DMS153 treated with DMSO at 0.1 percent for 48 hours (cell line): ENCODE data around the gene CALHM4.
A peak's percentile ranks its signal among the peaks of the same experiment; 100 is the strongest.

ENCODE experiments used
- DNase-seq: peaks from one replicate; lab custom pipeline; 2025; ENCODE audit not compliant: unreplicated experiment; lab: John Stamatoyannopoulos, UW

Gene CALHM4

GRCh38 chr6:116553451-116553850, at the start of gene CALHM4:
Gene CALHM4 (plus strand): TSS chr6:116553751. CDS start chr6:116553794, 43 bp downstream.
- DNase-seq, result no peak

DNA sequence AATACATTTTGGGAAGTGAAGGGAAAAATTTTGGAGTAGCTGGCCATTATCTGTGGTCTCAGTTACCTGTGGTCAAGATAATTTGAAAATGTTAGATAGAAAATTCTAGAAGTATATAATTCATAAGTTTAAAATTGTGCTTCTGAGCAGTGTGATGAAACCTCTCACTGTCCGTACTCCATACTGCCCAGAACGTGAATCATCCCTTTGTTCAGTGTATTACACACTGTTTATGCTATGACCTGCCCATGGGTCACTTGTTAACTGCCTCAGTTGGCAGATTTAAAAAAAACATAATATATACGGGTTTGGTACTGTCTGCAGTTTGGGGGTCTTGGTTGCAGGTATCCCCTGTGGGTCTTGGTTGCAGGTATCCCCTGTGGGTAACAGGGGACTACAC, 46.2 kb upstream of the CALHM4 start:
- no peak for DNase-seq

GRCh38 chr6:116508527-116508926, 45.0 kb upstream of the CALHM4 start:
- no peak for DNase-seq

- DNase-seq, result no peak
These were observed 42.0 kb upstream of the CALHM4 start, which contains the start of gene CALHM5 for GRCh38 chr6:116511424-116512110. Gene CALHM5 (plus strand): TSS chr6:116511639. CDS start chr6:116511697, 58 bp downstream.

- DNase-seq, result no peak
These were observed 41.4 kb upstream of the CALHM4 start for GRCh38 chr6:116512111-116512559.

- DNase-seq, result no peak
These were observed 40.8 kb upstream of the CALHM4 start for GRCh38 chr6:116512734-116513133.

DNA sequence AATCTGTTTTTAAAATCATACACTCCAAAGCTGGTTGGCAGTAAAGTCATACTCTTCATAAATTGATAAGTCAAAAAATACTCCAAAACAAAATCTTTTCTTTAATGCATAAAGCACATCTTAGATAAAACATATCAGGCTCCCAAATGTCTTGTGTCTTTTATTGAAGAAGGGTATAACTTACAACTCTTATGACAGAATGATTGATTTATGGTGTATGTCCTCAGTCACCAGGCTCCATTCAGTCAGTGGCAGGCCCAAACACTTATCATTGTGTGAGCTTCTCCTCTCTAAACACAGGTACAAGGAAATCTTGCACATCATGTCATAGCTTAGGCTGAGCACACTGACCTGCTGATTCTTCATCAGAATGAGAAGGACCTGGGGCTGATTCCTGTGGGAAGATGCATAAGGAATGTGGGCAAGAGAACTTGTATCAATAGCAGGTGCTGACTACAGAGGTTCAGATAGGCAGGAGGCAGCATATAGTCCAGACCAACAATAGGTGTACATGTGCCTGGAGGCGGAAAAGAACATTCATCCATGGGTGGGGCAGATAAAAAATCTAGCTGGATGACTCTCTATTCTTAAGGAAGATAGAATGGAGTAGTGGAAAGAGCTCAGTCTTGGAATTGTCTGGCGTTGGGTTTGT, 40.2 kb upstream of the CALHM4 start:
- no peak for DNase-seq

DNA sequence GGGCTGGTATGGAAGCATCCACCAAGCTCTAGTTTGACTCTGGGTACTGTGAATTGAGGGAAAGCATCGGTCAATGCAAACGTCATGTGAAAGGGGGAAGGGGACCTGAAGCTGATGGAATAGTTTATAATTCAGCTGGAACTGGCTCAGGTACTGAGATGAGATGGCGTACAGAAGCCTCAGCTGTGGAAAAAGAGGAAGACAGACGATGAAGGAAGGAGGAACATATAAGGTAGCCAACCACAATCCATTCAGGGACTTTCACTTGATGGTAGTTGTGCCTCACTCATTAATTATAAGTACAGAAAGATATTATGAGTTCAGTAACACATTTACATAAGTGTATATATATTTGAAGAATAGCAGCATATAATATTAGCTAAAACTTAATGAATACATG, 39.4 kb upstream of the CALHM4 start:
- no peak for DNase-seq

GRCh38 chr6:116515141-116515540, 38.4 kb upstream of the CALHM4 start:
- no peak for DNase-seq

DNA sequence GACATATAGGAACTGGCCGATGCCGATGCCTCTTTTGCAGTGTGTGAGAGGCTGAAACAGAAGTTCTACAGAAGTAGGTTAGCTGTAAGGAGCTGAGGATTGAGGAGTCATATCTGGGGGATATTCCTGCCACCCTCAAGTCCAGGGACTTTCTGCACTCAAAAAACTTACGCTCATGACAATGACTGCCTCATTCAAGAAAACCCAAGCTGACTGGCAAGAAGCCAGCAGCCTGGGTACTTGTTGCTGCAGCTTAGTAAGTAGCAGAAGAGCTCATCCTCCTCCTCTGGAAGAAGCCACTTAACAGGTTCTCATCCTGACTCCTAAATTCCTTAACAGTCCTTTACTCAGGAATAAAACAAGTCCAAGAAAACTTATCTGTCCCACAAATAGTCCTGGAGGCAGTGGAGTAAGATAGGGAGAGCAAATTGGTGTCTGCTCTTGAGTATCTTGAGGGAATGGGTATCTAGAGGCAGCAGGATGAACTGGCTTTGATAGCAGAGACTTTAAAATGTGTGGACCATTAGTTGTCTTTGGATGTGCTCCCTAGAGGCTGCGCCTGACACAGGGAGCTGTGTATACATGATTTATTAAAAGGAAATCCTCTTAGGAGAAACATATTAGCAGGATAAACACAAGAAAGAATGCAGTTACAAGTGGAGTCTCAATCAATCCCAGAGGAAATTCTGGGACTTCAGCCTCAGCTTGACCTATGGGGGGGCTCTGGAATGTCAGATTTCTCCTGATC, 34.8 kb upstream of the CALHM4 start:
- no peak for DNase-seq

DNA sequence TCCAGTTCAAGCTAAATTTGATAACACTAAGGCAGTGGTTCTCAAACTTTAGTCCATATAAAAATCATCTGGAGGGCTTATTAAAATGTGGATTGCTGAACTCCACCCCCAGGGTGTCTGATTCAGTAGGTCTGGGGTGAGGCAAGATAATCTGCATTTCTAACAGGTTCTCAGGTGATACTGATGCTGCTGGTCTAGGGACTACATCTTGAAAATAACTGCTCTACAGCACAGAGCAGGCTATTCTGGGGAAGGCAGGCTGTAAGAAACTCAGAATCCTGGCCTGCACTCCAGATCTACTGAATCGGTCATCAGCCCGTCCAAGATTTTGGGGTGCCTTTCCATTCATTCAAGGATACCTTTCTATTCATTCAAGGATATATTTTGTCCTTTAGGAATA, 30.7 kb upstream of the CALHM4 start:
- DNase-seq, result no peak

- DNase-seq, result no peak
These were observed 29.3 kb upstream of the CALHM4 start for GRCh38 chr6:116524236-116524635.

DNA sequence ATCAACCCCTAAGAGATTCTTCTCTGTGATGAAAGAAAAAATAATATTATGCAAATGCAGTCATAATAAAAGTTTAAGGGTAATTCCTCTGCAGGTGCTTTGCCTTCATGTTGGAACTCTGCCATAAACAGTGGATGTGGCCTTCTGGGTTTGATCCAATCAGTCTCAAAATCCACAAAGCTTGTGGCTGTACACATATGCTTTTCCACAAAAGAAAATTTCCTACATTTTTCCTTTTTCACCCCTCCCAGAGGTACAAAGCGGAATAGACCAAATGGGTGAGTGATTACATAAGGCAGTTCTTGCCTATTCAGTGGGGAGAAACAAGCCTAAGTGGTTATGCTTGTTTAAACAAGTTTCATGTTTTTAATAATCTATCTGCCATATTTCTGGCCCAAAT, 25.4 kb upstream of the CALHM4 start:
- no peak for DNase-seq

- no peak for DNase-seq
These were observed 24.8 kb upstream of the CALHM4 start for GRCh38 chr6:116528780-116529179.

DNA sequence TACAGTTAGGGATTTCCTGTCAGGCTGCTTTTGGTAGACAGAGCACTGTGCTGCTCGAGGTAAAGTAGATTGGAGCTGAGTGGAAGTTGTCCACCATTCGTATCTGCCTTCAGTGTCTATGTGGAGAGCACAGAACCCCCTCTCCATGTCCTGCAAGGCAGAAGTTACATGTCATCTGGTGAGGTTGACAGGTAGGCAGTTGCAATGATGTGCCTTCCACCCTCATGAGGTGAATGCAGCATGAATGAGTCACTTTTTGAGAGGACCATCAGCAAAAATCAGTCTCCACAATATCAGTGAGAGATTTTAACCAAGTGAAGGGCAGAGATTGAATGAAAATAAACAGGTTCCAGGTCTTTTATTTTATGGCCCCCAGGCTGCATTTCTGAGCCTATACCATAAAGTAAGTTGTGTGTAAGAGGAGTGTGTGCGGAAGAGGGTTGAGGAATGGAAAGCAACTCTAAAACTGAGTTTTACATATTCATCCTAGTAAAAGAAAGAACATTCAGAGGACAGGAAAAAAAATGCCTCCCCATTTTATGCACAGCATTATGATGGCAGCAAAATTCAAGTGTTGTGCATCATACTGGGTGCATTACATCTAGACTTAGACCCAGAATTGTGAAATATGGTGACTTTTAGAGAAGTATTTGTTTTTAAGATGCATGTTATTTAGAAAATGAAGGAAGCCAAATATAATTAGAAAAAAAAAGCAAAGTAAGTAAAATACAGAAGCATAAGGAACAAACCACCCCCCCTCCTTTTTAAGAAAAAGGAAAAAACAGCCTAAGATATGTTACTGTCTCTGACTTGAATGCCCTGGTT, 23.9 kb upstream of the CALHM4 start:
- DNase-seq, result no peak

DNA sequence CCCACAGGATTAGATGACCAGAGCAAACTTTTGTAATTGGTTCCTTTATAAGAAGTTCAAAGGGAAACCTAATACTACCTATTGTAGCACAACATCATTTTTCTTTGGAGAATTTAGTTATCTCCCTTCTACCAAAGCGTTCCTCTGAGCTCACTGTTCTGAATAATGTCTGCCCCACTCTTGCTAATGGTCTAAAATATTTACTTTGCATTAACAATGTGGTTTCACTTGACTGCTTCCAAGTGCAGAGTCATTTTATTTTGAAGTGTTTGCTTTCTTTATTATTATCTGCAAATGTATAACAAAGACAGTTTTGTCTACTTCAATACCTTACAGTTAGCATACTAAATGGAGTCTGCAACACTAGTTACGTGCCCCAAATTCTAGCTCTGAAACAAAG, 23.1 kb upstream of the CALHM4 start:
- DNase-seq, result peak; percentile 87

GRCh38 chr6:116531675-116532570, 21.6 kb upstream of the CALHM4 start:
- DNase-seq, result peak; percentile 24

- DNase-seq, result no peak
These were observed 20.2 kb upstream of the CALHM4 start for GRCh38 chr6:116533233-116533957.

- DNase-seq, result no peak
These were observed 18.4 kb upstream of the CALHM4 start for GRCh38 chr6:116535109-116535508.
